ENCODE results near the gene ZNF354C.

ZNF354C gene

GRCh38 chr5:179130101-179130681 lies 70.0 kb downstream of the ZNF354C start:
- no peak for DNase-seq (ENCODE audit: low spot score)
- ChIA-PET POLR2A (ENCODE audit: low non-redundant PET) (no interaction called here), CTCF (no interaction called here)
- no peak for TF ChIP-seq CTCF (conservative IDR thresholded peaks at IDR 0.05; ENCODE audit: low read depth)
- H3K27ac ChIP-seq: no peak overlapping the region

- POLR2A ChIA-PET (ENCODE audit: low non-redundant PET): no interaction called here
- DNase-seq (ENCODE audit: low spot score): no peak
- H3K27ac ChIP-seq: no peak overlapping the region
- TF ChIP-seq CTCF (conservative IDR thresholded peaks at IDR 0.05; ENCODE audit: low read depth): no peak
- CTCF ChIA-PET: interaction anchor here (0.7 kb wide), 1 partner anchor 286 kb away, joined by 3 read pairs; no protein-coding TSS in a partner anchor
Measured at GRCh38 chr5:179131321-179131835, 71.2 kb downstream of the ZNF354C start.

- no peak for TF ChIP-seq CTCF (conservative IDR thresholded peaks at IDR 0.05; ENCODE audit: low read depth)
- no peak overlapping the region for H3K27ac ChIP-seq
- CTCF ChIA-PET: interaction anchor here (0.7 kb wide), 1 partner anchor 287 kb away, joined by 3 read pairs; no protein-coding TSS in a partner anchor
- POLR2A ChIA-PET (ENCODE audit: low non-redundant PET): no interaction called here
- DNase-seq (ENCODE audit: low spot score): no peak
Measured at GRCh38 chr5:179131886-179132585, 71.9 kb downstream of the ZNF354C start.

- no peak for TF ChIP-seq CTCF (conservative IDR thresholded peaks at IDR 0.05; ENCODE audit: low read depth)
- no peak overlapping the region for H3K27ac ChIP-seq
- DNase-seq (ENCODE audit: low spot score): no peak
- CTCF ChIA-PET: no interaction called here
- POLR2A ChIA-PET (ENCODE audit: low non-redundant PET): no interaction called here
Measured at GRCh38 chr5:179132586-179133355, 72.6 kb downstream of the ZNF354C start.

All from RWPE1 (cell line).